DND-41 (cell line): ENCODE data around the gene UBE2J1.

Experiments used
- ATAC-seq: fragments of 200-7000 bp; cut with Tn5 transposase; 3 replicates; pipeline ENCODE4 v1.9.1; 2021; ENCODE audit warnings: low read depth; ENCODE audit not compliant: insufficient read depth
- DNase-seq: peaks from one replicate; pipeline ENCODE4 v3.0.0-alpha.2; 2020
- H2AFZ ChIP-seq: 2 replicates; pipeline ENCODE4 v1.6.0; 2012; ENCODE audit warnings: low read depth, low read length
- H3K27ac ChIP-seq: 2 replicates; pipeline ENCODE4 v1.5.1; 2012; ENCODE audit warnings: low read length, inconsistent platforms
- H3K27me3 ChIP-seq: fragments of 200-600 bp; sonication (generic); 2 replicates; pipeline ENCODE4 v1.6.0; 2012; ENCODE audit warnings: low read length, mild to moderate bottlenecking, inconsistent platforms; ENCODE audit not compliant: insufficient read depth, poor library complexity
- H3K36me3 ChIP-seq: 2 replicates; pipeline ENCODE4 v1.5.1; 2012; ENCODE audit warnings: low read length, inconsistent platforms; ENCODE audit not compliant: insufficient read depth
- H3K4me1 ChIP-seq: 2 replicates; pipeline ENCODE4 v1.5.1; 2012; ENCODE audit warnings: mild to moderate bottlenecking, low read length; ENCODE audit not compliant: insufficient read depth
- H3K4me2 ChIP-seq: 2 replicates; pipeline ENCODE4 v1.6.0; 2012; ENCODE audit warnings: mild to moderate bottlenecking, moderate library complexity, low read length, inconsistent platforms; ENCODE audit not compliant: insufficient read depth
- H3K4me3 ChIP-seq, 2 experiments: fragments of 200-600 bp in 1 of 2; shearing (Covaris generic) in 1 of 2; 2 replicates each; pipeline ENCODE4 v1.5.1; 2012 to 2016; ENCODE audit warnings: inconsistent platforms in 2 of 2, low read length in 2 of 2, mild to moderate bottlenecking in 2 of 2, low read depth in 1 of 2, moderate library complexity in 1 of 2
- H3K79me2 ChIP-seq: 2 replicates; pipeline ENCODE4 v1.6.0; 2012; ENCODE audit warnings: low read length, inconsistent platforms; ENCODE audit not compliant: insufficient read depth
- H3K9ac ChIP-seq: 2 replicates; pipeline ENCODE4 v1.6.0; 2012; ENCODE audit warnings: low read depth, mild to moderate bottlenecking, inconsistent platforms, low read length, moderate library complexity
- H3K9me3 ChIP-seq: 2 replicates; pipeline ENCODE4 v1.5.1; 2012; ENCODE audit warnings: low read length, moderate library complexity, mild to moderate bottlenecking, inconsistent platforms; ENCODE audit not compliant: insufficient read depth, severe bottlenecking
- H4K20me1 ChIP-seq: 2 replicates; pipeline ENCODE4 v1.6.0; 2012; ENCODE audit warnings: low read length; ENCODE audit not compliant: insufficient read depth
- EZH2 ChIP-seq: IDR thresholded peaks from 3 replicates; pipeline ENCODE4 v1.6.1; 2012; ENCODE audit warnings: borderline replicate concordance, low read depth, mild to moderate bottlenecking, moderate library complexity, low read length, inconsistent platforms; ENCODE audit not compliant: severe bottlenecking
- TF ChIP-seq, protein P1 (sequence below): IDR thresholded peaks from 2 replicates; pipeline ENCODE4 v1.5.1; 2012; ENCODE audit warnings: borderline replicate concordance, low read length, moderate library complexity, mild to moderate bottlenecking; ENCODE audit not compliant: poor library complexity, severe bottlenecking; ENCODE audit errors: extremely low read depth

Gene UBE2J1

DNA sequence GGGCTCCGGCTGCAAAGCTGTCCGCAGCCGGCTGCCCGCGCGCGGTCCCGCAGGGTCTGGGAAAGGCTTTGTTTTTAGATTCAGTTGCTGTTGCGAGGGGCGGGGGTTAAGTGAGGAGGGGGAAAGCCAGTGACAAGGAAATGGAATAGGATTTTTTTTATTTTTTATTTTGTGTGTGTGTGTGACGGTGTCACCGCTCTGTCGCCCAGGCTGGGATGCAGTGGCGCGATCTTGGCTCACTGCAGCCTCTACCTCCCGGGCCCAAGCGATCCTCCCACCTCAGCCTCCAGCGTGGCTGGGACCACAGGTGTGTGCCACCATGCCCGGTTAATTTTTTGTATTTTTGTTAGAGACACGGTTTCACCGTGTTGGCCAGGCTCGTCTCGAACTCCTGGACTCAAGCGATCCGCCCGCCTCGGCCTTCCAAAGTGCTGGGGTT is 615 bp upstream of the UBE2J1 start:
- H3K9me3 ChIP-seq: no peaks in the 10 kb centered on the region
- peaks cover 62% of the 10 kb centered on the region for H3K79me2 ChIP-seq
- H3K9ac ChIP-seq: peak overlapping the region; percentile 99
- no peak for TF ChIP-seq EZH2
- H3K36me3 ChIP-seq: no peaks in the 10 kb centered on the region; the same call in 1 of the 2 replicates
- peak overlapping the region; percentile 49 for H2AFZ ChIP-seq
- ATAC-seq: no peak
- H3K27ac ChIP-seq: peak overlapping the region; percentile 96
- H4K20me1 ChIP-seq: peaks cover 21% of the 10 kb centered on the region
- no peaks in the 10 kb centered on the region for H3K27me3 ChIP-seq
- H3K4me3 ChIP-seq: peak overlapping the region; percentile 33 to 72
- peak overlapping the region; percentile 58 for H3K4me2 ChIP-seq
- H3K4me1 ChIP-seq: peaks cover 82% of the 10 kb centered on the region
- peak; percentile 46 for DNase-seq

DNA sequence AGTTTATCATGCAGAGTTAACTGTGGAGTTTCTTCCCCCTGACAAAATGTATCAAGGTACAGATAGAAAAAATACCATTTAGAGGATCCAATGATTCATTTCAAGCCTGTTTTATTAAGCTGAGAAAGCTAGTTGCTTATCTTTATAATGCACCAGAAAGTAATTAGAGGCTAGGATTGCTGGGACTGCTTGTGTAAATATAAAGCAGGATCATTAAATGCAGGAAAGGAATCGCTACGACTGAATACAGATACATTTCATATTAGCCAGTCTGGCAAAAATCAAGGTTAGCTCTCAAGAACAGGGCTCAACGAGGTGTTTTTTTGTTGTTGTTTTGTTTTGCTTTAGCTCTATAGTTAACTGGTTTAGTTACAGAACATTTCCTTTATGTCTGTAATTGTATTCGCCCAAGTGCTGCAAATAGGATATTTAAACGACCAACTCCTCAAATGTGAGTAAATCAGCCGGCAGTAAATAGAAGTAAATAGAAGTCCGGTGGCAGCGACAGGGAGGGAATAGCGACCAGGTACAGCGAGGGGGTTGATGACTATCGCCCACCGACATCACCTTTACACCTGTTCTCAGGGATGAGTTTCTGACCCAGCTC is 748 bp downstream of the UBE2J1 start:
- Histone ChIP-seq H4K20me1 (peaks cover 26% of the 10 kb centered on the region), H3K4me1 (peaks cover 73% of the 10 kb centered on the region), H3K79me2 (peaks cover 75% of the 10 kb centered on the region), H3K4me3 (peak overlapping the region; percentile 33 to 72), H3K27me3 (no peaks in the 10 kb centered on the region), H3K27ac (peak overlapping the region; percentile 96), H3K9ac (peak overlapping the region; percentile 99), H3K4me2 (peak overlapping the region; percentile 58), H3K9me3 (no peaks in the 10 kb centered on the region), H2AFZ (peak overlapping the region; percentile 49), H3K36me3 (no peaks in the 10 kb centered on the region; the same call in 1 of the 2 replicates)
- DNase-seq (no peak), ATAC-seq (peak; percentile 2; the same call in 1 of the 3 replicates)
- TF ChIP-seq EZH2: no peak
- TF ChIP-seq, protein P1, sequence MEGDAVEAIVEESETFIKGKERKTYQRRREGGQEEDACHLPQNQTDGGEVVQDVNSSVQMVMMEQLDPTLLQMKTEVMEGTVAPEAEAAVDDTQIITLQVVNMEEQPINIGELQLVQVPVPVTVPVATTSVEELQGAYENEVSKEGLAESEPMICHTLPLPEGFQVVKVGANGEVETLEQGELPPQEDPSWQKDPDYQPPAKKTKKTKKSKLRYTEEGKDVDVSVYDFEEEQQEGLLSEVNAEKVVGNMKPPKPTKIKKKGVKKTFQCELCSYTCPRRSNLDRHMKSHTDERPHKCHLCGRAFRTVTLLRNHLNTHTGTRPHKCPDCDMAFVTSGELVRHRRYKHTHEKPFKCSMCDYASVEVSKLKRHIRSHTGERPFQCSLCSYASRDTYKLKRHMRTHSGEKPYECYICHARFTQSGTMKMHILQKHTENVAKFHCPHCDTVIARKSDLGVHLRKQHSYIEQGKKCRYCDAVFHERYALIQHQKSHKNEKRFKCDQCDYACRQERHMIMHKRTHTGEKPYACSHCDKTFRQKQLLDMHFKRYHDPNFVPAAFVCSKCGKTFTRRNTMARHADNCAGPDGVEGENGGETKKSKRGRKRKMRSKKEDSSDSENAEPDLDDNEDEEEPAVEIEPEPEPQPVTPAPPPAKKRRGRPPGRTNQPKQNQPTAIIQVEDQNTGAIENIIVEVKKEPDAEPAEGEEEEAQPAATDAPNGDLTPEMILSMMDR: no peak

DNA sequence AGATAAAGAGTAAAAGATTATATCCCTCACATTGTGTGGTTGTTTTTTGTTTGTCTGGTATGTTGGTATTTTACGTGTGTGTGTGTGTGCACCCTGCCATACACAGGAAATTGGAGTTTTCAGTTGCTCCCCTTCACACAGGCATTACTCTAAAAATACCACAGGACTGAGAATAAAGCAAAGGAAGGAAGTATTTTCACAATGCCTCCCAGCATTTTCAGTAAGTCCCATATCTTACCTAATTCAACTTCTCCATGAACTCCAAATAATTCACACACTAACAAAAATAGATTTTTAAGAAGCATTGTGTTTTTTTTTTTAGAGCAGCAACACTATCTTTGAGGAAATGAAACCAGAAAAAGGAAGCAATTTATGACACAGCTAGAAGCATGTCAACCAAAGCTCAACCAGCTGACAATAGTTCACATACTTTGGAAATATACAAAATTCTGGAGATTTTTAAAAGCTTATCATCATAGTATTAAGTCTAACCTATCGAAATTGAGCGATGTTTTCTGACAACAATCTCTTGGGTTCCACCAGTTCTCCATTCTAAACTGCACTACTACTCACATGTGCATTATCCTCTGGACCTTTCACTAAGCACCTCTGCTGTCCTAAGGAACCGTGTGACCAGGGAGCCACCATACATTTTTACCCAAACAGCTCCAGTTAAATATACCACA is 2.1 kb downstream of the UBE2J1 start:
- Histone ChIP-seq H2AFZ (peak overlapping the region; percentile 34; the same call in 1 of the 2 replicates), H3K27ac (peak overlapping the region; percentile 96), H3K79me2 (peaks cover 89% of the 10 kb centered on the region), H3K9ac (peak overlapping the region; percentile 99), H3K4me2 (peak overlapping the region; percentile 58), H3K36me3 (no peaks in the 10 kb centered on the region; the same call in 1 of the 2 replicates), H3K27me3 (no peaks in the 10 kb centered on the region), H4K20me1 (peaks cover 36% of the 10 kb centered on the region), H3K4me3 (peak overlapping the region; percentile 16 to 72; a peak in 3 of 4 replicates), H3K4me1 (peaks cover 60% of the 10 kb centered on the region), H3K9me3 (no peaks in the 10 kb centered on the region)
- DNase-seq (peak; percentile 60), ATAC-seq (peak; percentile 65)
- no peak for TF ChIP-seq EZH2
- TF ChIP-seq, protein P1: no peak

DNA sequence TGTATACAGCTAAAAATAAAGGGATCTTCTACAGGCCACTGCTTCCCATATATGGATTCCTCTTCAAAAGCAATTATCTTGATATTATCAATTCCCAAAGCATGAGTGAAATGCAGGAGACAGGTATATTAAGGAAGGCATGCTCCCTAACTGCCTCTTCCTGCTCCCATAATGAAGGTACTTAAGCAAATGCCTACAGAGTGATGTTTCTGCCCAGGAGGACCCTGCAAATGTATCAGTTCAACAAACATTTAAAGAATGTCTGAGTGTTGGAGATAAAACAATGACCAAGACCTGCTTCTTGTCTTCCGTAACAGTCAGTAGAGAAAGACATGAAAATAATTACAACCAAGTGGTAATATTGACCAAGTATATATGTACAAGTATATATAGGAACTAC is 4.2 kb downstream of the UBE2J1 start:
- peaks cover 49% of the 10 kb centered on the region for H4K20me1 ChIP-seq
- no peaks in the 10 kb centered on the region for H3K27me3 ChIP-seq
- peaks cover 99% of the 10 kb centered on the region for H3K79me2 ChIP-seq
- no peak overlapping the region for H3K9ac ChIP-seq
- TF ChIP-seq EZH2: no peak
- TF ChIP-seq, protein P1: no peak
- no peaks in the 10 kb centered on the region for H3K9me3 ChIP-seq
- no peaks in the 10 kb centered on the region; the same call in 1 of the 2 replicates for H3K36me3 ChIP-seq
- no peak overlapping the region for H3K4me3 ChIP-seq
- peaks cover 49% of the 10 kb centered on the region for H3K4me1 ChIP-seq
- no peak overlapping the region for H2AFZ ChIP-seq
- DNase-seq: no peak
- ATAC-seq: no peak
- H3K4me2 ChIP-seq: peak overlapping the region; percentile 30; the same call in 1 of the 2 replicates
- H3K27ac ChIP-seq: peak overlapping the region; percentile 26; the same call in 1 of the 2 replicates
